Activated T-cell treated with anti-CD3 and anti-CD28 coated beads, Interleukin-2, amount 50 U/mL, for 4 hours (primary cell): ENCODE results near the gene SCN1A. TPM values are rescaled to one million over a fixed set of nuclear protein-coding genes. Genes with fewer than 3 reads are reported as not detected.

Experiments used
- ATAC-seq, 2 donors: fragments of 200-7000 bp; cut with Tn5 transposase; one replicate each; pipeline ENCODE4 v1.10.0; 2021
- DNase-seq: peaks from one replicate; pipeline ENCODE4 v3.0.0-alpha.2; 2020
- H3K27me3 Mint-ChIP-seq: one replicate; pipeline ENCODE4 v1.8.0; 2021; ENCODE audit warnings: low read depth, mixed read lengths
- H3K36me3 Mint-ChIP-seq: one replicate; pipeline ENCODE4 v1.8.0; 2022; ENCODE audit warnings: mixed read lengths; ENCODE audit not compliant: insufficient read depth
- H3K4me1 Mint-ChIP-seq: one replicate; pipeline ENCODE4 v1.8.0; 2021; ENCODE audit warnings: low read depth, mixed read lengths
- H3K4me3 Mint-ChIP-seq: one replicate; pipeline ENCODE4 v1.8.0; 2021; ENCODE audit warnings: mild to moderate bottlenecking, moderate library complexity, mixed read lengths
- H3K9me3 Mint-ChIP-seq: one replicate; pipeline ENCODE4 v1.8.0; 2021; ENCODE audit warnings: mixed read lengths
- total RNA-seq, 3 donors: library from RNA; stranded (reverse); gene quantifications; one replicate each; pipeline ENCODE4 v1.2.1, GENCODE V29; 2021

The SCN1A gene
- total RNA-seq, 3 donors from 2014 or later = not detected

DNA sequence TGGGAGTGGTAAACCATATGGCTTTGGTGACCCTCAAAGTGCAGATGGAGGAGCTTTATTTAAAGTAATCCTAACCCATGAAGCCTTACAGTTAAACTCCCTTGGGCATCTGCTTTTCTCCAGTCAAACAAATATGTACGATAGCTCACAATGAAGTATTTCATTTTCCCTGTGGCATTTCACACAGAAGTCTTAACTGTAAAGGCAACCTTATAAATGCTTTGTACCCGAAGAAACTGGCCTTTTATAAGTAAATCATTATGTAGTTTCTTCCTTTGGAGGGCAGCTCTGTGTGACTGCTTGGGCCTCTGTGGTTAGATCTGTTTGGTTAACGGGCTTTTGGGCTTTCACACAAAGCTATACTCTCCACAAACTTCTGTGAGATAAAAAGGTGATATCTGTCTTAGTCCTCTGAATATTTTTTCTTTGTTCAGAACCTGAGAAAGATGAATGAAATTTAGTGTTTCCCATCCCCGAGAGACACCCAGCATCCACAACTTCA lies 46.6 kb downstream of the SCN1A start:
- no peaks in the 10 kb centered on the region for H3K36me3 Mint-ChIP-seq
- DNase-seq = no peak
- H3K9me3 Mint-ChIP-seq = no peaks in the 10 kb centered on the region
- H3K4me1 Mint-ChIP-seq = no peaks in the 10 kb centered on the region
- ATAC-seq = no peak
- no peak overlapping the region for H3K4me3 Mint-ChIP-seq
- no peaks in the 10 kb centered on the region for H3K27me3 Mint-ChIP-seq

DNA sequence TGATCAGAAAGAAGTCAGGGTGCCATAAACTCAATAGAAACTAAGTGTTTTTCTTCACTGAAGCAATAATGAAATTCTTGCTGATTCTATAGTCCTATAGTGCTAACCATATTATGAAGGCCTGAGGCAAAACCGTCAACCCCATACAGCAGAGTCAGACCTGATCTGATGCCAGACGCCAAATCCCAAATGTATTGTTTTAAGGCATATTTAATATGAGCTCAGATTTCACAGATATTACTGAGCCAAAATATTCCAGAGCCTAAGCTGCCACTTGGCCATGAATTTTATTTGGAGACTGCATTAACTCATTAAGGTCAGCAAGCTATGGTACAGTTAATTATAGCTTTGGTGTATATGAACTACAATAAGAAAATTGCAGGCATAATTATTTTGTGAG lies 53.4 kb downstream of the SCN1A start:
- Mint-ChIP-seq H3K36me3 (no peaks in the 10 kb centered on the region), H3K4me3 (no peak overlapping the region), H3K27me3 (peaks cover 4% of the 10 kb centered on the region), H3K4me1 (no peaks in the 10 kb centered on the region), H3K9me3 (no peaks in the 10 kb centered on the region)
- DNase-seq (no peak), ATAC-seq (no peak)

- no peaks in the 10 kb centered on the region for H3K9me3 Mint-ChIP-seq
- ATAC-seq (no peak), DNase-seq (no peak)
- no peaks in the 10 kb centered on the region for H3K36me3 Mint-ChIP-seq
- H3K4me1 Mint-ChIP-seq = no peaks in the 10 kb centered on the region
- H3K4me3 Mint-ChIP-seq = no peak overlapping the region
- peaks cover 4% of the 10 kb centered on the region for H3K27me3 Mint-ChIP-seq
These were observed 53.8 kb downstream of the SCN1A start for GRCh38 chr2:166074011-166074410.

GRCh38 chr2:166070231-166070630 lies 57.6 kb downstream of the SCN1A start:
- Mint-ChIP-seq H3K9me3 (no peaks in the 10 kb centered on the region), H3K27me3 (peaks cover 11% of the 10 kb centered on the region), H3K4me1 (no peaks in the 10 kb centered on the region), H3K4me3 (no peak overlapping the region), H3K36me3 (no peaks in the 10 kb centered on the region)
- DNase-seq = no peak
- no peak for ATAC-seq

DNA sequence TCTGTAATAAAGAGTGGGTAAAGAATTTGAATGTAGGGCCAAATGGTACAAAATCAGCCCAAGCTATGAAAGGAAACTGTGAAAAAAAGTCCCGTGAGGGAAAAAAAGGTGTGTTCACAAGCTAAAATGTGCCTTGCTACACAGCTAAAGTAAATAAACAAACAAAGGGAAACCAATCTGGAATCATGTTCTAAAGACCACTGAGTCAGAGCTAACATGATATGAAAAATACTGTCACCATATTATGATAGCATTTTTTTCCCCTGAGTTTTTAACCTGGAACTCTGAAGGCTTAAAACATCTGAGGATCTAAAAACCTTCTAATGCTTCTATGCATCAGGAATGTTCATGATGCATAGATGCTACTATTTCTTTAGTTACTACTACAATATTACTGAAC lies 58.8 kb downstream of the SCN1A start:
- H3K9me3 Mint-ChIP-seq = no peaks in the 10 kb centered on the region
- H3K27me3 Mint-ChIP-seq = peaks cover 9% of the 10 kb centered on the region
- DNase-seq = no peak
- no peaks in the 10 kb centered on the region for H3K4me1 Mint-ChIP-seq
- H3K36me3 Mint-ChIP-seq = no peaks in the 10 kb centered on the region
- H3K4me3 Mint-ChIP-seq = no peak overlapping the region
- ATAC-seq = no peak

DNA sequence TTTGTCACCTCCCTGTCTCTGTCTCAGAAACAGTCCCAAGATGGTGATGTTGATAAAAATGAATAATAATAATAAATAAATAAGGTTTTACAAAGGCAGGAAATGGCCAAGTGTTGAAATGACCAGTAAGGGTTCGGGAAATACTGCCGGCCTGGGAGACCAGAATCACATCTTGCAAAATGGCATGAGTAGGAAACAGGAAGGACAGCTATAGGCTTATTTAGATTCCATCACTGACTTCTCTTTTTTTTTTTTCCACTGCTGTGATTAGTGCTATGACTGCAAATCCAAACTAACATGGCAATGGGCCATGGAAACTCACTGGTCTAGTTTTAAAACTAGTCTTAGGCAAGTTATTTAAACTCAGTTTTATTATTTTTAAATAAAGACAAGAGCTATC lies 60.6 kb downstream of the SCN1A start:
- ATAC-seq (no peak), DNase-seq (no peak)
- Mint-ChIP-seq H3K4me3 (no peak overlapping the region), H3K9me3 (no peaks in the 10 kb centered on the region), H3K36me3 (no peaks in the 10 kb centered on the region), H3K27me3 (peaks cover 9% of the 10 kb centered on the region), H3K4me1 (no peaks in the 10 kb centered on the region)

GRCh38 chr2:166060191-166060590 lies 67.6 kb downstream of the SCN1A start:
- Mint-ChIP-seq H3K27me3 (peaks cover 4% of the 10 kb centered on the region), H3K4me3 (no peak overlapping the region), H3K36me3 (no peaks in the 10 kb centered on the region), H3K9me3 (no peaks in the 10 kb centered on the region), H3K4me1 (no peaks in the 10 kb centered on the region)
- ATAC-seq (no peak), DNase-seq (no peak)

DNA sequence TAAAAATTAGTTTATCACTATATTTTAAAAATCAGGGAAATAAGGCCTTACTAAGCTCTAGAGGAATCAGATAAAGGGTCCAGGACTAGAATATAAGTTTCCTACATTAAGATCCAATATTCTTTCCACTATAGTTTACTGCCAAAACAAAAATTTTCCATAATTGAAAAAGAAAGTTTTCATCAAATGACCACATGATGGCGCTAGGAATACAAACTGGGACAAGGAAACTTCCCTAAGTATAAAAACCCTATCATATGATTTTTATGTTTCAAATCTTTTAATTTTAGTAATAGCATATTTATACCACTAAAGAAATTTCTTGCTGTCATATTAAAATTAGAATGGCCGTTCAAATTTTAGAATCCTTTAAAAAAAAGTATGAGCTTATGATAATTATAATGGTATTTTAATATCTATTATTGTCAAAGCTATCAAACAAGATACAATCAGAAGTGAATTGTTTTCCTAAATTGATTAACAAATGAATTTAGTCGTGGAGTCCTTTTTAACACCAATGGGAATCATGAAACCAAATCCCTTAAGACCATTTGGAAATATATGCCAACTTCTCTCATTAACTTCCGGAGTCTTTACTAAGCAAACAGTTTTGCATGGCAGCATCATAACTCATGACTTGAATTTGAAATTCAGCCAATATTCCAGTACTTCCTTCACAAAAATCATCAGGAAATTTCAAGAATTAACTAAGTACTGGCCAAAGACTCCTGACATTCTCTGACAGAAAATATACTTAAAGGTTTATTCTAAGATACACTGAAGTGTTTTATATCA lies 70.3 kb downstream of the SCN1A start:
- no peaks in the 10 kb centered on the region for H3K36me3 Mint-ChIP-seq
- H3K9me3 Mint-ChIP-seq = no peaks in the 10 kb centered on the region
- no peak for DNase-seq
- H3K4me3 Mint-ChIP-seq = no peak overlapping the region
- H3K27me3 Mint-ChIP-seq = peaks cover 4% of the 10 kb centered on the region
- H3K4me1 Mint-ChIP-seq = no peaks in the 10 kb centered on the region
- ATAC-seq = no peak

DNA sequence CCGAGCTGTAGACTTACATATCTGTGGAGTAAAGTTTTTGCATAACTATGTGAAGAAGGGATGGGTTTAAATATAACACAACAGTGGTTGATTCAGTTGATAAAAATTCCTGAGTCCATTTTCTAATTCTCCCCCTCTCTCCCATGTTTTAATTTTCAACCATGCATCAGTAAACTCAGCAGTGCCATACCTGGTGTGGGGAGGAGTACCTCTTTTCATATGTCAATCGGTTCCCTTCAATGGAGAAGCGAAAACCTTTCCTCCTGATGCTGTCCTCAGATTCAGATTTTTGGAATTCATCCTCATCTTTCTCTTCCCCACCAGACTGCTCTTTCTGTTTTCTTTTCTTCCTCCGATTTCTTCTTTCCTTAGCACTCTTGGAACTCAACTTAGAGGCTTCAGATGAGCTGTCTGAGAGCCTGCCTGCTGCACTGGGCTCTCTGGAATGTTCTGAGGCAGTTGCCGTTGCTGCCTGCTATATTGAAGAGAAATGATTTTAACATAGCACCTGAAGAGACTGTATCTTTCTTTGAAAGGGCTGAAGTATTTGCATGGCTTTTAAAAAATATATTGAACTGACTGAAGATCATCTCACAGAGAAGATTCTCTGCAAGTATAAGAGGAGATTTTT lies 82.9 kb downstream of the SCN1A start:
- ATAC-seq (no peak), DNase-seq (no peak)
- Mint-ChIP-seq H3K4me1 (no peaks in the 10 kb centered on the region), H3K36me3 (no peaks in the 10 kb centered on the region), H3K27me3 (no peaks in the 10 kb centered on the region), H3K4me3 (no peak overlapping the region), H3K9me3 (no peaks in the 10 kb centered on the region)

- Mint-ChIP-seq H3K27me3 (no peaks in the 10 kb centered on the region), H3K4me3 (no peak overlapping the region), H3K36me3 (no peaks in the 10 kb centered on the region), H3K4me1 (no peaks in the 10 kb centered on the region), H3K9me3 (no peaks in the 10 kb centered on the region)
- ATAC-seq (no peak), DNase-seq (no peak)
These were observed 84.9 kb downstream of the SCN1A start for GRCh38 chr2:166042768-166043390.

DNA sequence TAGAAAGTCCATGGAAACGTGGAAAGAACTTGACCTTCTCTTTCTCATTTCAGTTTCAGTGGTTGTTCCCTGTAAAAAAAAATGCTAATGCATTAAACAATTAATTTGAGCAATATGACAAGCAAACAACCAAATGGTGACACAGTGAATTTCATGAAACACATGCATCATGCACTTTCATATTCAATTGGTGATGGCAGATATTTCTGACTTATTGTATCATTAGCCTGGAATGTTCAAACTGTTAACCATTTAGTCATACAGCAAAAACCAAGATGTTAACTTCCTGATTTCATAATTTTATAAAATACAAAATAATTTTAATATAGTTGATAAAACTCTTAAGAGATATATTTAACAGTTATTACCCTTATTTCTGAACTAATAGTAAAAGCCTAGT lies 85.5 kb downstream of the SCN1A start:
- DNase-seq = no peak
- H3K9me3 Mint-ChIP-seq = no peaks in the 10 kb centered on the region
- H3K27me3 Mint-ChIP-seq = no peaks in the 10 kb centered on the region
- ATAC-seq = no peak
- no peaks in the 10 kb centered on the region for H3K36me3 Mint-ChIP-seq
- H3K4me3 Mint-ChIP-seq = no peak overlapping the region
- no peaks in the 10 kb centered on the region for H3K4me1 Mint-ChIP-seq

DNA sequence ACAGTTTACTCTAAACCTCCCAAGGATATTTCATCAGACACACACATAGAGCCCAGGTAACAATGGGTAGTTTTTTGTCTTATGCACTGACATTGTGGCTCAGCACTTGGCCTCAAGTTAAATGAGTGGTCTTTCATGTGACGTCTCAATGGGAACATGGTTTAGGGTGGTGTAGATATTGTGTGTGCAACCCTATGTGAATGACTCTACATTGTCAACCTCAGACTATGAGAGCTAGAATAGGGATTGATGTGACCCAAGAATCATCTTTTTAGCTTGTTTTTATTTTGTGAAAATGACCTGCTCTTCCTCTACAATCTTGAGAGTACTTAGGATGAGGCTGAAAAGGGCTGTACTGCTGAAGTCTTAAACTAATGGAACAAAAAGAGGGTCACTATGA lies 86.2 kb downstream of the SCN1A start:
- H3K4me1 Mint-ChIP-seq = no peaks in the 10 kb centered on the region
- H3K27me3 Mint-ChIP-seq = no peaks in the 10 kb centered on the region
- no peak overlapping the region for H3K4me3 Mint-ChIP-seq
- no peaks in the 10 kb centered on the region for H3K36me3 Mint-ChIP-seq
- DNase-seq = no peak
- no peak for ATAC-seq
- no peaks in the 10 kb centered on the region for H3K9me3 Mint-ChIP-seq

DNA sequence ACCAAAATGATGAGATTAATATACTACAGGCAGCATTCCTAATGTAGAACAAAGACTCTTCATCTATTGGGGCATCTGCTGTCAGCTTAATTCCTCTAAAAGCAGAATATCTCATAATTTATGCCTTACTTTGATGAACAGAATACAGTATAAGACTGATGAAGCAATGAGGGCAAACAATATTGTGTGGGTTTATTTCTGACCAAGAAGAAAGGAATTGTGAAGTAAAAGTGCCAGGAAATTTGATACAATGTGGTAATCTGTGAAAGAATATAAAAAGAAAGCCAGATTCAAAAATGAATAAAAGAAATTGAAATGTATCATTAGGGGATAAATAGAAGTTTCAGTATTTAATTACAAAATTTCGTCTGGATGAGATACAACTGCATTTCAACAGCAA lies 95.5 kb downstream of the SCN1A start:
- Mint-ChIP-seq H3K4me1 (no peaks in the 10 kb centered on the region), H3K36me3 (no peaks in the 10 kb centered on the region), H3K4me3 (no peak overlapping the region), H3K9me3 (no peaks in the 10 kb centered on the region), H3K27me3 (peaks cover 5% of the 10 kb centered on the region)
- ATAC-seq (no peak), DNase-seq (no peak)

DNA sequence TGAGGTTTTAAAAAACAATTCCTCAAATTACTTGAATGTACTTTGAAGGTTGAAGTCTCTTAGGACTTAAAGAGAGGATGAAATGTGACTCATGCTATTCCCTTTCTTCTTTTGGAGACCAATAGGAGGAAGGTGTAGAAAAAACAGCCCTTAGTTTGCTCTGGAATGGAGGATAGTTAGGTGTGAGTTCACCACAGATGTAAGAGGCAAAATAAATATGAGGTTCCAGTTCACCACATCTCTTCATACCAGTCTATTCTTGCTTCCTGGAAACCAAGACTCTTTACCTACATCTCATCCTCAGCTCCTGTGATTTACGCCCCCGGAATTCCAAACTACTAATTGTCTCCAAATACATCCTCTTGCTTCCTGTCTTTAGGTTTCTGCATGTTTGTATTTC lies 96.8 kb downstream of the SCN1A start:
- DNase-seq = no peak
- no peaks in the 10 kb centered on the region for H3K36me3 Mint-ChIP-seq
- no peak overlapping the region for H3K4me3 Mint-ChIP-seq
- no peaks in the 10 kb centered on the region for H3K9me3 Mint-ChIP-seq
- no peak for ATAC-seq
- no peaks in the 10 kb centered on the region for H3K4me1 Mint-ChIP-seq
- H3K27me3 Mint-ChIP-seq = peaks cover 5% of the 10 kb centered on the region

- no peaks in the 10 kb centered on the region for H3K4me1 Mint-ChIP-seq
- H3K4me3 Mint-ChIP-seq = no peak overlapping the region
- H3K9me3 Mint-ChIP-seq = no peaks in the 10 kb centered on the region
- no peaks in the 10 kb centered on the region for H3K36me3 Mint-ChIP-seq
- H3K27me3 Mint-ChIP-seq = peaks cover 3% of the 10 kb centered on the region
- ATAC-seq (no peak), DNase-seq (no peak)
These were observed 102.5 kb downstream of the SCN1A start for GRCh38 chr2:166025313-166025712.
